ENCODE data around the gene TUBGCP2.

TUBGCP2 gene

DNA sequence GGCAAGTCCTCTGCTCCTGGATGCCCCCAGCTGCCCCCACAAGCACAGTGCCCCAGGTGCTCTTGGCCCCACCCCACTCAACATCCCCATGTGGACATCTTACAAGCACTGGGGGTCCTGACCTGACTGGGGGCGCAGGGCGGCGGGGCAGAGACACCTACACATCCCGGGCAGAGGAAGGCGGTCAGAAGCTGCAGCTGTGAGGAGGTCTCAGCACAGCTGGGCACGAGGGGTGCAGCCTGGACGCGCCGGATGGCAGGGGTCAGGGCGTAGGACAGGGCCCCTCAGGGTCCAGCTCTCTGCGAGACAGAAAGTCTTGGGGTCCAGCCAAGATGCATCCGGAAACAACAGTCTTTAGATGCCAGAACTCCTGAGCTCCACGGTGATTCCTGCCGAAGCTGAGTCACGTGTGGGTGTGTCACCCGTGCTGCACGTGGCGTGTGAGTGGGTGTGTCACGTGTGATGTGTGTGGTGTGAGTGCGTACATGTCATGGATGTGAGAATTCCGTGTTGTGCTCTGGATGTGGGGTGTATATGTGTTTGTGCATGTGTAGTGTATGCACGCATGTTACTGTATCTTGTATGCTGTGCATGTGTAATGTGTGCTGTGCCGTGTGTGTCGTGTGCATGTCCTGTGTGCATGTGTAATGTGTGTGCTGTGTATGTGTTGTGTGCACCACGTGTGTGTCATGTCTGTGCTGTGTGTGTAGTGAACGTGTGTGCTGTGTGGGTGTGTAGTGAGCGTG is 65.9 kb downstream of the TUBGCP2 start:
- TF ChIP-seq, protein P1, sequence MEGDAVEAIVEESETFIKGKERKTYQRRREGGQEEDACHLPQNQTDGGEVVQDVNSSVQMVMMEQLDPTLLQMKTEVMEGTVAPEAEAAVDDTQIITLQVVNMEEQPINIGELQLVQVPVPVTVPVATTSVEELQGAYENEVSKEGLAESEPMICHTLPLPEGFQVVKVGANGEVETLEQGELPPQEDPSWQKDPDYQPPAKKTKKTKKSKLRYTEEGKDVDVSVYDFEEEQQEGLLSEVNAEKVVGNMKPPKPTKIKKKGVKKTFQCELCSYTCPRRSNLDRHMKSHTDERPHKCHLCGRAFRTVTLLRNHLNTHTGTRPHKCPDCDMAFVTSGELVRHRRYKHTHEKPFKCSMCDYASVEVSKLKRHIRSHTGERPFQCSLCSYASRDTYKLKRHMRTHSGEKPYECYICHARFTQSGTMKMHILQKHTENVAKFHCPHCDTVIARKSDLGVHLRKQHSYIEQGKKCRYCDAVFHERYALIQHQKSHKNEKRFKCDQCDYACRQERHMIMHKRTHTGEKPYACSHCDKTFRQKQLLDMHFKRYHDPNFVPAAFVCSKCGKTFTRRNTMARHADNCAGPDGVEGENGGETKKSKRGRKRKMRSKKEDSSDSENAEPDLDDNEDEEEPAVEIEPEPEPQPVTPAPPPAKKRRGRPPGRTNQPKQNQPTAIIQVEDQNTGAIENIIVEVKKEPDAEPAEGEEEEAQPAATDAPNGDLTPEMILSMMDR (IDR thresholded peaks at IDR 0.05; ENCODE audit: poor library complexity, severe bottlenecking): no peak
- Histone ChIP-seq H3K4me1 (ENCODE audit: insufficient read depth, poor library complexity, severe bottlenecking) (no peaks in the 10 kb centered on the region), H3K27me3 (ENCODE audit: insufficient read depth, poor library complexity, severe bottlenecking) (peaks cover 27% of the 10 kb centered on the region), H3K9me3 (ENCODE audit: severe bottlenecking) (no peaks in the 10 kb centered on the region), H3K36me3 (ENCODE audit: low read depth) (no peaks in the 10 kb centered on the region), H3K4me3 (ENCODE audit: severe bottlenecking) (no peak overlapping the region), H3K27ac (ENCODE audit: poor library complexity, severe bottlenecking) (no peak overlapping the region)
- DNase-seq (ENCODE audit: low spot score) (no peak), ATAC-seq (ENCODE audit: low read depth) (no peak)

GRCh38 chr10:133241501-133242205 is 67.0 kb downstream of the TUBGCP2 start:
- Histone ChIP-seq H3K27ac (ENCODE audit: poor library complexity, severe bottlenecking) (no peak overlapping the region), H3K9me3 (ENCODE audit: severe bottlenecking) (no peaks in the 10 kb centered on the region), H3K4me3 (ENCODE audit: severe bottlenecking) (no peak overlapping the region), H3K36me3 (ENCODE audit: low read depth) (no peaks in the 10 kb centered on the region), H3K4me1 (ENCODE audit: insufficient read depth, poor library complexity, severe bottlenecking) (no peaks in the 10 kb centered on the region), H3K27me3 (ENCODE audit: insufficient read depth, poor library complexity, severe bottlenecking) (peaks cover 39% of the 10 kb centered on the region)
- ATAC-seq (ENCODE audit: low read depth) (no peak), DNase-seq (ENCODE audit: low spot score) (no peak)
- TF ChIP-seq, protein P1 (IDR thresholded peaks at IDR 0.05; ENCODE audit: poor library complexity, severe bottlenecking): no peak

GRCh38 chr10:133239990-133240389 is 68.7 kb downstream of the TUBGCP2 start:
- no peak overlapping the region for H3K4me3 ChIP-seq (ENCODE audit: severe bottlenecking)
- TF ChIP-seq, protein P1 (IDR thresholded peaks at IDR 0.05; ENCODE audit: poor library complexity, severe bottlenecking): no peak
- no peaks in the 10 kb centered on the region for H3K9me3 ChIP-seq (ENCODE audit: severe bottlenecking)
- no peak for ATAC-seq (ENCODE audit: low read depth)
- no peak overlapping the region for H3K27ac ChIP-seq (ENCODE audit: poor library complexity, severe bottlenecking)
- no peaks in the 10 kb centered on the region for H3K36me3 ChIP-seq (ENCODE audit: low read depth)
- no peak for DNase-seq (ENCODE audit: low spot score)
- no peaks in the 10 kb centered on the region for H3K4me1 ChIP-seq (ENCODE audit: insufficient read depth, poor library complexity, severe bottlenecking)
- H3K27me3 ChIP-seq (ENCODE audit: insufficient read depth, poor library complexity, severe bottlenecking): peaks cover 55% of the 10 kb centered on the region

- H3K9me3 ChIP-seq (ENCODE audit: severe bottlenecking): no peaks in the 10 kb centered on the region
- no peak overlapping the region for H3K27ac ChIP-seq (ENCODE audit: poor library complexity, severe bottlenecking)
- no peak for ATAC-seq (ENCODE audit: low read depth)
- TF ChIP-seq, protein P1 (IDR thresholded peaks at IDR 0.05; ENCODE audit: poor library complexity, severe bottlenecking): no peak
- peaks cover 66% of the 10 kb centered on the region for H3K27me3 ChIP-seq (ENCODE audit: insufficient read depth, poor library complexity, severe bottlenecking)
- no peak for DNase-seq (ENCODE audit: low spot score)
- H3K36me3 ChIP-seq (ENCODE audit: low read depth): no peaks in the 10 kb centered on the region
- no peaks in the 10 kb centered on the region for H3K4me1 ChIP-seq (ENCODE audit: insufficient read depth, poor library complexity, severe bottlenecking)
- H3K4me3 ChIP-seq (ENCODE audit: severe bottlenecking): no peak overlapping the region
These were observed 70.2 kb downstream of the TUBGCP2 start for GRCh38 chr10:133238466-133238804.
